ENCODE measurements around the gene KMT2B. TPM values are rescaled to one million over a fixed set of nuclear protein-coding genes. Genes with fewer than 3 reads are reported as not detected.

KMT2B gene
- total and polyA plus RNA-seq, 4 donors: 6.4 to 43.3 (median 35.7) TPM

- DNase-seq (no peak), ATAC-seq (ENCODE audit: low FRiP score) (no peak)
- H3K36me3 ChIP-seq (ENCODE audit: control insufficient read depth in 1 of 2, insufficient read depth in 2 of 2, low read length in 1 of 2): peaks cover 0 to 1% of the 10 kb centered on the region in 2 donors
- no peaks in the 10 kb centered on the region for H3K27me3 ChIP-seq (ENCODE audit: control insufficient read depth in 1 of 2, insufficient read depth in 2 of 2, low read length in 1 of 2)
- intact Hi-C loops (cut with DNase I): no loop called here
- 80 to 84% methylated on average over 26 to 28 of the region's 28 CpGs for WGBS, 2 donors
- no peaks in the 10 kb centered on the region for H3K9me3 ChIP-seq (ENCODE audit: control insufficient read depth, low read length)
- H3K4me1 ChIP-seq (ENCODE audit: control insufficient read depth in 1 of 2, insufficient read depth in 2 of 2, low read length in 2 of 2): no peaks in the 10 kb centered on the region
- no peak overlapping the region for H3K4me3 ChIP-seq (ENCODE audit: low read length in 2 of 2)
- H3K27ac ChIP-seq (ENCODE audit: low read depth in 1 of 2, low read length in 2 of 2): no peak overlapping the region
Measured at GRCh38 chr19:35783469-35784434, 65.9 kb downstream of the KMT2B start.

- no peaks in the 10 kb centered on the region for H3K27me3 ChIP-seq (ENCODE audit: control insufficient read depth in 1 of 2, insufficient read depth in 2 of 2, low read length in 1 of 2)
- intact Hi-C loops (cut with DNase I): no loop called here
- no peaks in the 10 kb centered on the region for H3K4me1 ChIP-seq (ENCODE audit: control insufficient read depth in 1 of 2, insufficient read depth in 2 of 2, low read length in 2 of 2)
- no peak overlapping the region for H3K27ac ChIP-seq (ENCODE audit: low read depth in 1 of 2, low read length in 2 of 2)
- no peak overlapping the region for H3K4me3 ChIP-seq (ENCODE audit: low read length in 2 of 2)
- ATAC-seq (ENCODE audit: low FRiP score) (no peak), DNase-seq (no peak)
- WGBS, 2 donors: 76 to 77% methylated on average over 34 to 45 of the region's 45 CpGs
- no peaks in the 10 kb centered on the region for H3K9me3 ChIP-seq (ENCODE audit: control insufficient read depth, low read length)
- peaks cover 0 to 1% of the 10 kb centered on the region in 2 donors for H3K36me3 ChIP-seq (ENCODE audit: control insufficient read depth in 1 of 2, insufficient read depth in 2 of 2, low read length in 1 of 2)
Measured at GRCh38 chr19:35784503-35785338, 66.9 kb downstream of the KMT2B start.

- 84 to 86% methylated on average over 10 of the region's 10 CpGs for WGBS, 2 donors
- Histone ChIP-seq H3K4me3 (ENCODE audit: low read length in 2 of 2) (no peak overlapping the region), H3K4me1 (ENCODE audit: control insufficient read depth in 1 of 2, insufficient read depth in 2 of 2, low read length in 2 of 2) (no peaks in the 10 kb centered on the region), H3K27me3 (ENCODE audit: control insufficient read depth in 1 of 2, insufficient read depth in 2 of 2, low read length in 1 of 2) (no peaks in the 10 kb centered on the region), H3K9me3 (ENCODE audit: control insufficient read depth, low read length) (no peaks in the 10 kb centered on the region), H3K36me3 (ENCODE audit: control insufficient read depth in 1 of 2, insufficient read depth in 2 of 2, low read length in 1 of 2) (peaks cover 0 to 1% of the 10 kb centered on the region in 2 donors), H3K27ac (ENCODE audit: low read depth in 1 of 2, low read length in 2 of 2) (no peak overlapping the region)
- DNase-seq (no peak), ATAC-seq (ENCODE audit: low FRiP score) (no peak)
- intact Hi-C loops (cut with DNase I): no loop called here
Measured at GRCh38 chr19:35785339-35785627, 67.5 kb downstream of the KMT2B start.

- Histone ChIP-seq H3K9me3 (ENCODE audit: control insufficient read depth, low read length) (no peaks in the 10 kb centered on the region), H3K27ac (ENCODE audit: low read depth in 1 of 2, low read length in 2 of 2) (no peak overlapping the region), H3K4me3 (ENCODE audit: low read length in 2 of 2) (no peak overlapping the region), H3K27me3 (ENCODE audit: control insufficient read depth in 1 of 2, insufficient read depth in 2 of 2, low read length in 1 of 2) (no peaks in the 10 kb centered on the region), H3K36me3 (ENCODE audit: control insufficient read depth in 1 of 2, insufficient read depth in 2 of 2, low read length in 1 of 2) (no peaks in the 10 kb centered on the region), H3K4me1 (ENCODE audit: control insufficient read depth in 1 of 2, insufficient read depth in 2 of 2, low read length in 2 of 2) (no peaks in the 10 kb centered on the region)
- ATAC-seq (ENCODE audit: low FRiP score): no peak
- DNase-seq: no peak
- intact Hi-C loops (cut with DNase I): no loop called here
- 91 to 93% methylated on average over 21 to 31 of the region's 31 CpGs for WGBS, 2 donors
Measured at GRCh38 chr19:35786299-35787160, 68.7 kb downstream of the KMT2B start.

GRCh38 chr19:35787227-35787799, 69.5 kb downstream of the KMT2B start:
- Histone ChIP-seq H3K27me3 (ENCODE audit: control insufficient read depth in 1 of 2, insufficient read depth in 2 of 2, low read length in 1 of 2) (no peaks in the 10 kb centered on the region), H3K4me1 (ENCODE audit: control insufficient read depth in 1 of 2, insufficient read depth in 2 of 2, low read length in 2 of 2) (no peaks in the 10 kb centered on the region), H3K4me3 (ENCODE audit: low read length in 2 of 2) (no peak overlapping the region), H3K27ac (ENCODE audit: low read depth in 1 of 2, low read length in 2 of 2) (no peak overlapping the region), H3K36me3 (ENCODE audit: control insufficient read depth in 1 of 2, insufficient read depth in 2 of 2, low read length in 1 of 2) (no peaks in the 10 kb centered on the region), H3K9me3 (ENCODE audit: control insufficient read depth, low read length) (no peaks in the 10 kb centered on the region)
- no peak for ATAC-seq (ENCODE audit: low FRiP score)
- no peak for DNase-seq
- intact Hi-C loops (cut with DNase I): no loop called here
- WGBS, 2 donors: 92 to 94% methylated on average over 15 of the region's 15 CpGs

Other genes starting within 250 kb of the KMT2B start
- gene KRTDAP, start 227.5 kb upstream of the KMT2B start, total RNA-seq: not detected
- not detected for gene KRTDAP, start 227.5 kb upstream of the KMT2B start, polyA plus RNA-seq
- gene DMKN, start 204.4 kb upstream of the KMT2B start, total RNA-seq: 10 to 100 TPM; 25.9 to 27.1 TPM
- 10 to 100 TPM; 22.2 to 43.7 TPM for gene DMKN, start 204.4 kb upstream of the KMT2B start, polyA plus RNA-seq
- not detected for gene SBSN, start 189.7 kb upstream of the KMT2B start, total RNA-seq
- under 1 TPM in 1 of 2 donors, not detected in 1; 0.23 TPM for gene SBSN, start 189.7 kb upstream of the KMT2B start, polyA plus RNA-seq
- gene GAPDHS, start 184.5 kb upstream of the KMT2B start, total RNA-seq: not detected
- gene GAPDHS, start 184.5 kb upstream of the KMT2B start, polyA plus RNA-seq: not detected
- gene TMEM147, start 172.4 kb upstream of the KMT2B start, total RNA-seq: 10 to 100 TPM; 48.0 to 52.2 TPM
- 100 to 1,000 TPM in 1 of 2 donors, 10 to 100 TPM in 1; 86.0 to 123 TPM for gene TMEM147, start 172.4 kb upstream of the KMT2B start, polyA plus RNA-seq
- gene ATP4A, start 154.3 kb upstream of the KMT2B start, total RNA-seq: not detected
- not detected for gene ATP4A, start 154.3 kb upstream of the KMT2B start, polyA plus RNA-seq
- gene PMIS2, start 131.8 kb upstream of the KMT2B start, total RNA-seq: not detected
- gene PMIS2, start 131.8 kb upstream of the KMT2B start, polyA plus RNA-seq: not detected
- 10 to 100 TPM in 1 of 2 donors, 1 to 10 TPM in 1; 5.3 to 10.5 TPM for gene HAUS5, start 105.3 kb upstream of the KMT2B start, total RNA-seq
- gene HAUS5, start 105.3 kb upstream of the KMT2B start, polyA plus RNA-seq: 10 to 100 TPM in 1 of 2 donors, 1 to 10 TPM in 1; 2.9 to 17.5 TPM
- gene RBM42, start 89.0 kb upstream of the KMT2B start, total RNA-seq: 10 to 100 TPM; 53.7 to 62.0 TPM
- gene RBM42, start 89.0 kb upstream of the KMT2B start, polyA plus RNA-seq: 10 to 100 TPM; 41.8 to 66.8 TPM
- gene ETV2, start 76.3 kb upstream of the KMT2B start, total RNA-seq: 1 to 10 TPM in 1 of 2 donors, under 1 TPM in 1; 0.62 to 1.2 TPM
- gene ETV2, start 76.3 kb upstream of the KMT2B start, polyA plus RNA-seq: 1 to 10 TPM in 1 of 2 donors, under 1 TPM in 1; 0.46 to 1.9 TPM
- 100 to 1,000 TPM; 196 to 216 TPM for gene COX6B1, start 69.7 kb upstream of the KMT2B start, total RNA-seq
- gene COX6B1, start 69.7 kb upstream of the KMT2B start, polyA plus RNA-seq: 100 to 1,000 TPM; 502 to 730 TPM
- gene UPK1A, start 51.5 kb upstream of the KMT2B start, total RNA-seq: not detected
- gene UPK1A, start 51.5 kb upstream of the KMT2B start, polyA plus RNA-seq: 1 to 10 TPM in 1 of 2 donors, under 1 TPM in 1; 0.54 to 1.5 TPM
- under 1 TPM in 1 of 2 donors, not detected in 1; 0.19 TPM for gene ZBTB32, start 13.4 kb upstream of the KMT2B start, total RNA-seq
- not detected for gene ZBTB32, start 13.4 kb upstream of the KMT2B start, polyA plus RNA-seq
- 10 to 100 TPM in 1 of 2 donors, 1 to 10 TPM in 1; 8.1 to 14.9 TPM for gene IGFLR1, start 24.4 kb downstream of the KMT2B start, total RNA-seq
- 10 to 100 TPM in 1 of 2 donors, 1 to 10 TPM in 1; 5.1 to 10.9 TPM for gene IGFLR1, start 24.4 kb downstream of the KMT2B start, polyA plus RNA-seq
- gene U2AF1L4, start 27.4 kb downstream of the KMT2B start, total RNA-seq: 10 to 100 TPM; 14.8 to 22.0 TPM
- gene U2AF1L4, start 27.4 kb downstream of the KMT2B start, polyA plus RNA-seq: 10 to 100 TPM; 24.7 to 70.4 TPM
- gene PSENEN, start 27.6 kb downstream of the KMT2B start, total RNA-seq: 10 to 100 TPM; 32.9 to 37.0 TPM
- gene PSENEN, start 27.6 kb downstream of the KMT2B start, polyA plus RNA-seq: 10 to 100 TPM; 32.4 to 59.2 TPM
- gene LIN37, start 30.6 kb downstream of the KMT2B start, total RNA-seq: 10 to 100 TPM; 10.6 to 13.3 TPM
- gene LIN37, start 30.6 kb downstream of the KMT2B start, polyA plus RNA-seq: 10 to 100 TPM; 13.1 to 91.2 TPM
- 100 to 1,000 TPM; 148 to 152 TPM for gene HSPB6, start 39.0 kb downstream of the KMT2B start, total RNA-seq
- gene HSPB6, start 39.0 kb downstream of the KMT2B start, polyA plus RNA-seq: 100 to 1,000 TPM in 1 of 2 donors, 10 to 100 TPM in 1; 73.9 to 131 TPM
- gene PROSER3, start 40.2 kb downstream of the KMT2B start, total RNA-seq: 10 to 100 TPM; 18.7 to 19.6 TPM
- gene PROSER3, start 40.2 kb downstream of the KMT2B start, polyA plus RNA-seq: 10 to 100 TPM in 1 of 2 donors, 1 to 10 TPM in 1; 4.1 to 18.7 TPM
- 10 to 100 TPM; 12.3 to 27.8 TPM for gene ARHGAP33, start 57.6 kb downstream of the KMT2B start, total RNA-seq
- 10 to 100 TPM in 1 of 2 donors, 1 to 10 TPM in 1; 1.9 to 22.1 TPM for gene ARHGAP33, start 57.6 kb downstream of the KMT2B start, polyA plus RNA-seq
- not detected for gene PRODH2, start 94.8 kb downstream of the KMT2B start, total RNA-seq
- gene PRODH2, start 94.8 kb downstream of the KMT2B start, polyA plus RNA-seq: not detected
- gene NPHS1, start 134.5 kb downstream of the KMT2B start, total RNA-seq: not detected
- gene NPHS1, start 134.5 kb downstream of the KMT2B start, polyA plus RNA-seq: not detected
- not detected for gene KIRREL2, start 138.9 kb downstream of the KMT2B start, total RNA-seq
- gene KIRREL2, start 138.9 kb downstream of the KMT2B start, polyA plus RNA-seq: under 1 TPM; 0.08 to 0.50 TPM
- 10 to 100 TPM; 12.9 to 13.5 TPM for gene APLP1, start 150.6 kb downstream of the KMT2B start, total RNA-seq
- 10 to 100 TPM in 1 of 2 donors, 1 to 10 TPM in 1; 7.6 to 23.0 TPM for gene APLP1, start 150.6 kb downstream of the KMT2B start, polyA plus RNA-seq
- gene NFKBID, start 182.5 kb downstream of the KMT2B start, total RNA-seq: 10 to 100 TPM; 18.9 to 19.4 TPM
- gene NFKBID, start 182.5 kb downstream of the KMT2B start, polyA plus RNA-seq: 10 to 100 TPM in 1 of 2 donors, 1 to 10 TPM in 1; 2.9 to 10.4 TPM
- gene HCST, start 184.5 kb downstream of the KMT2B start, total RNA-seq: 10 to 100 TPM; 18.7 TPM
- gene HCST, start 184.5 kb downstream of the KMT2B start, polyA plus RNA-seq: 10 to 100 TPM in 1 of 2 donors, 1 to 10 TPM in 1; 7.3 to 20.9 TPM
- gene TYROBP, start 190.3 kb downstream of the KMT2B start, total RNA-seq: 100 to 1,000 TPM in 1 of 2 donors, 10 to 100 TPM in 1; 98.9 to 117 TPM
- 100 to 1,000 TPM in 1 of 2 donors, 10 to 100 TPM in 1; 48.8 to 327 TPM for gene TYROBP, start 190.3 kb downstream of the KMT2B start, polyA plus RNA-seq
- gene LRFN3, start 218.4 kb downstream of the KMT2B start, total RNA-seq: 10 to 100 TPM; 14.5 to 15.1 TPM
- gene LRFN3, start 218.4 kb downstream of the KMT2B start, polyA plus RNA-seq: 1 to 10 TPM; 2.0 to 6.1 TPM